Endodermal cell (in vitro differentiated cells): ENCODE measurements around the gene ZNF559. TPM values are rescaled to one million over a fixed set of nuclear protein-coding genes. Genes with fewer than 3 reads are reported as not detected.

Experiments
- DNase-seq: peaks from one replicate; pipeline ENCODE4 v3.0.0-alpha.2; 2017
- H3K27ac ChIP-seq: 2 replicates; pipeline ENCODE4 v1.5.1; 2013; ENCODE audit warnings: mild to moderate bottlenecking, low read depth, low read length, moderate library complexity
- H3K27me3 ChIP-seq: 2 replicates; pipeline ENCODE4 v1.6.1; 2013; ENCODE audit warnings: mild to moderate bottlenecking, low read length, moderate library complexity; ENCODE audit not compliant: insufficient read depth, control insufficient read depth, poor library complexity, severe bottlenecking
- H3K36me3 ChIP-seq: 2 replicates; pipeline ENCODE4 v1.7.0; 2013; ENCODE audit warnings: mild to moderate bottlenecking, low read length, moderate library complexity; ENCODE audit not compliant: control insufficient read depth, insufficient read depth
- H3K4me1 ChIP-seq: one replicate; pipeline ENCODE4 v1.7.0; 2013; ENCODE audit warnings: low read length; ENCODE audit not compliant: control insufficient read depth, insufficient read depth
- H3K4me3 ChIP-seq: 2 replicates; pipeline ENCODE4 v1.5.1; 2013; ENCODE audit warnings: mild to moderate bottlenecking, low read length, moderate library complexity
- H3K9ac ChIP-seq: 2 replicates; pipeline ENCODE4 v1.6.1; 2013; ENCODE audit warnings: mild to moderate bottlenecking, low read length, moderate library complexity; ENCODE audit not compliant: poor library complexity, severe bottlenecking; ENCODE audit errors: extremely low read depth
- H3K9me3 ChIP-seq: 2 replicates; pipeline ENCODE4 v1.6.1; 2013; ENCODE audit warnings: mild to moderate bottlenecking, low read length, moderate library complexity; ENCODE audit not compliant: control insufficient read depth
- H3K27ac Mint-ChIP-seq: 2 replicates; pipeline ENCODE4 v1.8.0; 2020; ENCODE audit warnings: mixed read lengths
- H3K27me3 Mint-ChIP-seq: 2 replicates; pipeline ENCODE4 v1.8.0; 2021; ENCODE audit warnings: mild to moderate bottlenecking, mixed read lengths; ENCODE audit not compliant: insufficient read depth
- H3K36me3 Mint-ChIP-seq: 2 replicates; pipeline ENCODE4 v1.8.0; 2020; ENCODE audit warnings: low read depth, mixed read lengths
- H3K4me1 Mint-ChIP-seq: 2 replicates; pipeline ENCODE4 v1.8.0; 2020; ENCODE audit warnings: mixed read lengths
- H3K4me3 Mint-ChIP-seq: 2 replicates; pipeline ENCODE4 v1.8.0; 2020; ENCODE audit warnings: mild to moderate bottlenecking, moderate library complexity, mixed read lengths
- H3K9me3 Mint-ChIP-seq: 2 replicates; pipeline ENCODE4 v1.8.0; 2020; ENCODE audit warnings: mild to moderate bottlenecking, mixed read lengths
- WGBS, 2 experiments: methylation state at CpG; one replicate each; pipeline versions ENCODE4 v1.1.5 to v1.1.7; 2013; ENCODE audit warnings: missing lambda C conversion rate in 2 of 2, mixed read lengths in 1 of 2; ENCODE audit not compliant: insufficient coverage in 1 of 2, insufficient read length in 1 of 2; 5-methylcytosine and 5-hydroxymethylcytosine counted together
- total RNA-seq, 2 donors: library from RNA; stranded (reverse); fragmentation: NEBNext Ultra II Directional in 1 of 2; extraction: Animal tissue kit (Norgen Biotek cat#: 25700) in 1 of 2; gene quantifications; 2 replicates in 1 of 2; 3 replicates in 1 of 2; pipeline ENCODE4 v1.2.1, GENCODE V29; 2021
- TF ChIP-seq, protein P1 (sequence below): fragments of 200-600 bp; sonication (generic); conservative IDR thresholded peaks from 2 replicates; pipeline ENCODE4 v1.5.0; 2021; ENCODE audit warnings: antibody characterized with exemption, mild to moderate bottlenecking

Gene ZNF559
- total RNA-seq, 2 donors from 2014 or later: 18.1 to 27.0 TPM

DNA sequence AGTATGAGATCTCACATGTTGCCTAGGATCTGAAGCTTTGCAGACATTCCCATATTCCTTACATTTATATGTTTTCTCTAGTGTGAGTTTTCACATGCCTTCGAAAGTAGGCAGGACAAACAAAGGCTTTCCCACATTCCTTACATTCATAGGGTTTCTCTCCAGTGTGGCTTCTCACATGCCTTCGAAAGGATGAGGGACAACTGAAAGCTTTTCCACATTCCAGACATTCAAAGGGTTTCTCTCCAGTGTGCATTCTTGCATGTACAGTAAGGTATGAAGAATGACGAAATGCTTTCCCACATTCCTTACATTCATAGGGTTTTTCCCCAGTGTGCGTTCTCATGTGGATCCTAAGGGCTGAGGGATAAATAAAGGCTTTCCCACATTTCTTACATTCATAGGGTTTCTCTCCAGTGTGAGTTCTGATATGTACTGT is 28.5 kb upstream of the ZNF559 start:
- Histone ChIP-seq H3K9ac (no peak overlapping the region), H3K27ac (no peak overlapping the region), H3K4me1 (no peaks in the 10 kb centered on the region), H3K4me3 (peak overlapping the region; percentile 75), H3K36me3 (peaks cover 78% of the 10 kb centered on the region), H3K9me3 (peaks cover 98% of the 10 kb centered on the region), H3K27me3 (no peaks in the 10 kb centered on the region)
- H3K36me3 Mint-ChIP-seq: peaks cover 76% of the 10 kb centered on the region
- no peak overlapping the region for H3K27ac Mint-ChIP-seq
- no peak for DNase-seq
- H3K9me3 Mint-ChIP-seq: peaks cover 91% of the 10 kb centered on the region
- no peaks in the 10 kb centered on the region for H3K4me1 Mint-ChIP-seq
- TF ChIP-seq, protein P1, sequence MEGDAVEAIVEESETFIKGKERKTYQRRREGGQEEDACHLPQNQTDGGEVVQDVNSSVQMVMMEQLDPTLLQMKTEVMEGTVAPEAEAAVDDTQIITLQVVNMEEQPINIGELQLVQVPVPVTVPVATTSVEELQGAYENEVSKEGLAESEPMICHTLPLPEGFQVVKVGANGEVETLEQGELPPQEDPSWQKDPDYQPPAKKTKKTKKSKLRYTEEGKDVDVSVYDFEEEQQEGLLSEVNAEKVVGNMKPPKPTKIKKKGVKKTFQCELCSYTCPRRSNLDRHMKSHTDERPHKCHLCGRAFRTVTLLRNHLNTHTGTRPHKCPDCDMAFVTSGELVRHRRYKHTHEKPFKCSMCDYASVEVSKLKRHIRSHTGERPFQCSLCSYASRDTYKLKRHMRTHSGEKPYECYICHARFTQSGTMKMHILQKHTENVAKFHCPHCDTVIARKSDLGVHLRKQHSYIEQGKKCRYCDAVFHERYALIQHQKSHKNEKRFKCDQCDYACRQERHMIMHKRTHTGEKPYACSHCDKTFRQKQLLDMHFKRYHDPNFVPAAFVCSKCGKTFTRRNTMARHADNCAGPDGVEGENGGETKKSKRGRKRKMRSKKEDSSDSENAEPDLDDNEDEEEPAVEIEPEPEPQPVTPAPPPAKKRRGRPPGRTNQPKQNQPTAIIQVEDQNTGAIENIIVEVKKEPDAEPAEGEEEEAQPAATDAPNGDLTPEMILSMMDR: no peak
- no peak overlapping the region for H3K4me3 Mint-ChIP-seq
- no peaks in the 10 kb centered on the region for H3K27me3 Mint-ChIP-seq
- 80 to 100% methylated on average over 1 to 2 of the region's 4 CpGs for WGBS, 2 experiments

DNA sequence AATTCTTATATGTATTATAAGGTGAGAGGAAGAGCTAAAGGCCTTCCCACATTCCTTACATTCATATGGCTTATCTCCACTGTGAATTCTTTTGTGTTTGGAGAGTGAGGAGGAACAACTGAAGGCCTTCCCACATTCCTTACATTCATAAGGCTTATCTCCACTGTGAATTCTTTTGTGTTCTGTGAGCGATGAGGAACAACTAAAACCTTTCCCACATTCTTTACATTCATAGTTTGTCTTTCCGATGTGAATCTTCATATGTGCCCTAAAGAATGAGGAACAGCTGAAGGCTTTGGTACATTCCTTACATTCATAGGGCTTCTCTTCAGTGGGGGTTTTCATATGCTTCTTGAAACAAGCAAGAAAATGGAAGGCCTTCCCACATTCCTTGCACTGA is 27.6 kb upstream of the ZNF559 start:
- DNase-seq: no peak
- Mint-ChIP-seq H3K4me1 (no peaks in the 10 kb centered on the region), H3K9me3 (peaks cover 94% of the 10 kb centered on the region), H3K36me3 (peaks cover 84% of the 10 kb centered on the region), H3K27me3 (no peaks in the 10 kb centered on the region), H3K27ac (no peak overlapping the region), H3K4me3 (no peak overlapping the region)
- Histone ChIP-seq H3K4me3 (peak overlapping the region; percentile 75), H3K9me3 (peaks cover 100% of the 10 kb centered on the region), H3K27ac (no peak overlapping the region), H3K27me3 (no peaks in the 10 kb centered on the region), H3K9ac (no peak overlapping the region), H3K36me3 (peaks cover 87% of the 10 kb centered on the region), H3K4me1 (no peaks in the 10 kb centered on the region)
- TF ChIP-seq, protein P1: no peak
- WGBS, 2 experiments: 98 to 100% methylated on average over 1 to 2 of the region's 2 CpGs

GRCh38 chr19:9306443-9306842 is 17.5 kb upstream of the ZNF559 start:
- no peak for DNase-seq
- WGBS, 2 experiments: 82% methylated on average over 1 of the region's 1 CpG; no CpG with 5 or more reads in 1 of the 2 experiments
- Mint-ChIP-seq H3K36me3 (peaks cover 36% of the 10 kb centered on the region), H3K4me1 (peaks cover 2% of the 10 kb centered on the region), H3K27me3 (peaks cover 3% of the 10 kb centered on the region), H3K4me3 (no peak overlapping the region), H3K9me3 (peaks cover 45% of the 10 kb centered on the region), H3K27ac (no peak overlapping the region)
- Histone ChIP-seq H3K27me3 (no peaks in the 10 kb centered on the region), H3K36me3 (peaks cover 25% of the 10 kb centered on the region), H3K4me1 (no peaks in the 10 kb centered on the region), H3K27ac (no peak overlapping the region), H3K9ac (no peak overlapping the region), H3K4me3 (no peak overlapping the region), H3K9me3 (peaks cover 39% of the 10 kb centered on the region)
- TF ChIP-seq, protein P1: no peak
